ENCODE measurements around the gene ERAP2. TPM values are rescaled to one million over a fixed set of nuclear protein-coding genes. Genes with fewer than 3 reads are reported as not detected.

ERAP2 gene
- total RNA-seq, 1 experiment from 2014 or later, result 4.2 TPM

- H3K27me3 ChIP-seq, result no peaks in the 10 kb centered on the region
- H3K36me3 ChIP-seq, result peaks cover 10% of the 10 kb centered on the region; the same call in 1 of the 2 replicates
- no peaks in the 10 kb centered on the region for H3K9me3 ChIP-seq (replicated peaks)
- no peak for DNase-seq
- H3K4me3 ChIP-seq, result no peak overlapping the region
- 0 out of 2 replicates have a peak, but pooled peaks cover 5% of the 10 kb centered on the region for H3K4me1 ChIP-seq
- H3K27ac ChIP-seq, result no peak overlapping the region
Measured at GRCh38 chr5:96942078-96942477, 65.8 kb downstream of the ERAP2 start.

GRCh38 chr5:96942911-96943310 is 66.6 kb downstream of the ERAP2 start:
- Histone ChIP-seq H3K36me3 (peaks cover 10% of the 10 kb centered on the region; the same call in 1 of the 2 replicates), H3K4me3 (no peak overlapping the region), H3K4me1 (0 out of 2 replicates have a peak, but pooled peaks cover 2% of the 10 kb centered on the region), H3K9me3 (replicated peaks) (no peaks in the 10 kb centered on the region), H3K27me3 (no peaks in the 10 kb centered on the region), H3K27ac (no peak overlapping the region)
- no peak for DNase-seq

GRCh38 chr5:96943799-96944198 is 67.5 kb downstream of the ERAP2 start:
- H3K4me3 ChIP-seq, result no peak overlapping the region
- peaks cover under 1% of the 10 kb centered on the region; the same call in 1 of the 2 replicates for H3K9me3 ChIP-seq (replicated peaks)
- no peak overlapping the region for H3K27ac ChIP-seq
- no peaks in the 10 kb centered on the region for H3K27me3 ChIP-seq
- H3K36me3 ChIP-seq, result peaks cover 10% of the 10 kb centered on the region; the same call in 1 of the 2 replicates
- no peaks in the 10 kb centered on the region for H3K4me1 ChIP-seq
- DNase-seq, result no peak

GRCh38 chr5:96945144-96945897 is 69.0 kb downstream of the ERAP2 start:
- Histone ChIP-seq H3K4me1 (no peaks in the 10 kb centered on the region), H3K36me3 (peaks cover 16% of the 10 kb centered on the region), H3K4me3 (no peak overlapping the region), H3K27ac (no peak overlapping the region), H3K9me3 (replicated peaks) (peaks cover 2% of the 10 kb centered on the region; the same call in 1 of the 2 replicates), H3K27me3 (no peaks in the 10 kb centered on the region)
- DNase-seq, result no peak

- Histone ChIP-seq H3K27ac (no peak overlapping the region), H3K9me3 (replicated peaks) (peaks cover 2% of the 10 kb centered on the region; the same call in 1 of the 2 replicates), H3K4me1 (no peaks in the 10 kb centered on the region), H3K4me3 (no peak overlapping the region), H3K36me3 (peaks cover 16% of the 10 kb centered on the region), H3K27me3 (no peaks in the 10 kb centered on the region)
- no peak for DNase-seq
Measured at GRCh38 chr5:96946381-96946780, 70.1 kb downstream of the ERAP2 start.

GRCh38 chr5:96952118-96952750 is 75.9 kb downstream of the ERAP2 start:
- peaks cover 10% of the 10 kb centered on the region; the same call in 1 of the 2 replicates for H3K36me3 ChIP-seq
- no peak overlapping the region for H3K27ac ChIP-seq
- no peak for DNase-seq
- H3K4me1 ChIP-seq, result no peaks in the 10 kb centered on the region
- H3K4me3 ChIP-seq, result no peak overlapping the region
- no peaks in the 10 kb centered on the region for H3K27me3 ChIP-seq
- peaks cover 2% of the 10 kb centered on the region; the same call in 1 of the 2 replicates for H3K9me3 ChIP-seq (replicated peaks)

GRCh38 chr5:96952974-96953730 is 76.9 kb downstream of the ERAP2 start:
- no peaks in the 10 kb centered on the region for H3K27me3 ChIP-seq
- no peak for DNase-seq
- H3K9me3 ChIP-seq (replicated peaks), result peaks cover 2% of the 10 kb centered on the region; the same call in 1 of the 2 replicates
- no peak overlapping the region for H3K27ac ChIP-seq
- H3K4me3 ChIP-seq, result no peak overlapping the region
- H3K36me3 ChIP-seq, result peaks cover 11% of the 10 kb centered on the region; the same call in 1 of the 2 replicates
- no peaks in the 10 kb centered on the region for H3K4me1 ChIP-seq

- H3K27me3 ChIP-seq, result no peaks in the 10 kb centered on the region
- H3K9me3 ChIP-seq (replicated peaks), result no peaks in the 10 kb centered on the region; the same call in 1 of the 2 replicates
- H3K36me3 ChIP-seq, result 0 out of 2 replicates have a peak, but pooled peaks cover 6% of the 10 kb centered on the region
- no peak overlapping the region for H3K4me3 ChIP-seq
- H3K4me1 ChIP-seq, result 0 out of 2 replicates have a peak, but pooled peaks cover 5% of the 10 kb centered on the region
- H3K27ac ChIP-seq, result no peak overlapping the region
- no peak for DNase-seq
Measured at GRCh38 chr5:96957254-96958049, 81.2 kb downstream of the ERAP2 start.

- H3K36me3 ChIP-seq, result 0 out of 2 replicates have a peak, but pooled peaks cover 6% of the 10 kb centered on the region
- H3K27me3 ChIP-seq, result no peaks in the 10 kb centered on the region
Measured at GRCh38 chr5:96958977-96959376, 82.7 kb downstream of the ERAP2 start.

GRCh38 chr5:96961053-96961452 is 84.8 kb downstream of the ERAP2 start:
- Histone ChIP-seq H3K36me3 (0 out of 2 replicates have a peak, but pooled peaks cover 6% of the 10 kb centered on the region), H3K27me3 (no peaks in the 10 kb centered on the region), H3K9me3 (replicated peaks) (no peaks in the 10 kb centered on the region; the same call in 1 of the 2 replicates), H3K4me1 (peaks cover 18% of the 10 kb centered on the region), H3K27ac (no peak overlapping the region), H3K4me3 (no peak overlapping the region)
- no peak for DNase-seq

More at GRCh38 chr5:96958977-96959376, 82.7 kb downstream of the ERAP2 start:
- no peak overlapping the region for H3K4me3 ChIP-seq
- DNase-seq, result no peak
- no peak overlapping the region for H3K27ac ChIP-seq
- H3K4me1 ChIP-seq, result peaks cover 18% of the 10 kb centered on the region
- no peaks in the 10 kb centered on the region; the same call in 1 of the 2 replicates for H3K9me3 ChIP-seq (replicated peaks)

- H3K36me3 ChIP-seq, result no peaks in the 10 kb centered on the region
- DNase-seq, result no peak
- no peaks in the 10 kb centered on the region; the same call in 1 of the 2 replicates for H3K9me3 ChIP-seq (replicated peaks)
- H3K27ac ChIP-seq, result 0 out of 2 replicates have a peak overlapping the region, but pooled peaks have one; percentile 1
- no peak overlapping the region for H3K4me3 ChIP-seq
- H3K27me3 ChIP-seq, result no peaks in the 10 kb centered on the region
- peaks cover 20% of the 10 kb centered on the region for H3K4me1 ChIP-seq
Measured at GRCh38 chr5:96962540-96962991, 86.3 kb downstream of the ERAP2 start.

GRCh38 chr5:96963267-96963666 is 87.0 kb downstream of the ERAP2 start:
- no peaks in the 10 kb centered on the region for H3K27me3 ChIP-seq
- no peaks in the 10 kb centered on the region for H3K36me3 ChIP-seq
- H3K4me1 ChIP-seq, result peaks cover 26% of the 10 kb centered on the region
- peak; percentile 67 to 68 for DNase-seq
- H3K4me3 ChIP-seq, result no peak overlapping the region
- H3K9me3 ChIP-seq (replicated peaks), result no peaks in the 10 kb centered on the region
- peak overlapping the region; percentile 8; the same call in 1 of the 2 replicates for H3K27ac ChIP-seq

- Histone ChIP-seq H3K4me1 (peaks cover 43% of the 10 kb centered on the region), H3K27ac (no peak overlapping the region), H3K36me3 (no peaks in the 10 kb centered on the region), H3K9me3 (replicated peaks) (no peaks in the 10 kb centered on the region), H3K4me3 (no peak overlapping the region), H3K27me3 (no peaks in the 10 kb centered on the region)
- no peak for DNase-seq
Measured at GRCh38 chr5:96966801-96967200, 90.5 kb downstream of the ERAP2 start.

GRCh38 chr5:96967400-96967799 is 91.1 kb downstream of the ERAP2 start:
- H3K36me3 ChIP-seq, result no peaks in the 10 kb centered on the region
- peaks cover 45% of the 10 kb centered on the region for H3K4me1 ChIP-seq
- no peak for DNase-seq
- H3K27me3 ChIP-seq, result no peaks in the 10 kb centered on the region
- no peaks in the 10 kb centered on the region for H3K9me3 ChIP-seq (replicated peaks)
- peak overlapping the region; percentile 70; the same call in 1 of the 2 replicates for H3K27ac ChIP-seq
- H3K4me3 ChIP-seq, result no peak overlapping the region
